ENCODE measurements around the gene CCDC158. TPM values are rescaled to one million over a fixed set of nuclear protein-coding genes. Genes with fewer than 3 reads are reported as not detected.

The CCDC158 gene
- total and polyA plus RNA-seq, 2 experiments from 2014 or later, result 0.21 to 0.27 TPM

GRCh38 chr4:76449833-76450232, 28.9 kb upstream of the CCDC158 start:
- Histone ChIP-seq H3K79me2 (replicated peaks; ENCODE audit: insufficient read depth) (no peaks in the 10 kb centered on the region), H3K36me3 (ENCODE audit: insufficient read depth) (no peaks in the 10 kb centered on the region), H3K27me3 (ENCODE audit: insufficient read depth) (no peaks in the 10 kb centered on the region), H3K27ac (ENCODE audit: low read depth) (no peak overlapping the region), H4K20me1 (replicated peaks; ENCODE audit: insufficient read depth) (no peaks in the 10 kb centered on the region), H3K4me2 (no peak overlapping the region), H3K9me2 (ENCODE audit: insufficient read depth) (no peaks in the 10 kb centered on the region), H3K4me3 (no peak overlapping the region), H2AFZ (no peak overlapping the region), H3F3A (replicated peaks; ENCODE audit: low read depth) (no peaks in the 10 kb centered on the region), H3K4me1 (ENCODE audit: insufficient read depth) (peaks cover 3% of the 10 kb centered on the region; the same call in 1 of the 2 replicates)
- TF ChIP-seq STAT1 (IDR thresholded peaks at IDR 0.05; ENCODE audit: unreplicated experiment), result no peak
- no peak for TF ChIP-seq ETS1 (IDR thresholded peaks at IDR 0.05)
- no peak for TF ChIP-seq REST (IDR thresholded peaks at IDR 0.05; ENCODE audit: unreplicated experiment)
- no peak for TF ChIP-seq EZH2 (IDR thresholded peaks at IDR 0.05; ENCODE audit: low read depth, unreplicated experiment)
- TF ChIP-seq CTCF (conservative IDR thresholded peaks at IDR 0.05; ENCODE audit: low read depth in 2 of 2), result no peak
- TF ChIP-seq CREB1 (CRISPR knock-in tag; IDR thresholded peaks at IDR 0.05; ENCODE audit: low read depth), result no peak
- no peak for TF ChIP-seq ZNF114 (CRISPR knock-in tag; IDR thresholded peaks at IDR 0.05)
- no peak for TF ChIP-seq POLR2AphosphoS5 (IDR thresholded peaks at IDR 0.05; ENCODE audit: low read depth)
- no peak for TF ChIP-seq EZH2phosphoT487 (IDR thresholded peaks at IDR 0.05; ENCODE audit: unreplicated experiment)
- no peak for TF ChIP-seq NANOG (IDR thresholded peaks at IDR 0.05; ENCODE audit: borderline replicate concordance)
- no peak for TF ChIP-seq ZNF462 (CRISPR knock-in tag; IDR thresholded peaks at IDR 0.05)
- no peak for TF ChIP-seq JUNB (IDR thresholded peaks at IDR 0.05; ENCODE audit: unreplicated experiment)
- Mint-ChIP-seq H3K27me3 (ENCODE audit: insufficient read depth, low read depth, poor library complexity) (peaks cover 3% of the 10 kb centered on the region), H3K36me3 (ENCODE audit: low read depth) (no peaks in the 10 kb centered on the region), H3K27ac (peak overlapping the region; percentile 67), H3K4me1 (peaks cover 19% of the 10 kb centered on the region), H3K4me3 (no peak overlapping the region), H3K9me3 (no peaks in the 10 kb centered on the region)
- ATAC-seq (no peak), DNase-seq (ENCODE audit: low spot score) (peak; percentile 30)
